Activated CD8-positive, alpha-beta memory T cell treated with anti-CD3 and anti-CD28 coated beads for 24 hours (primary cell): ENCODE data around the gene SYT1.

Experiments used
- DNase-seq: peaks from one replicate; pipeline ENCODE4 v3.0.0-alpha.2; 2020

Gene SYT1

DNA sequence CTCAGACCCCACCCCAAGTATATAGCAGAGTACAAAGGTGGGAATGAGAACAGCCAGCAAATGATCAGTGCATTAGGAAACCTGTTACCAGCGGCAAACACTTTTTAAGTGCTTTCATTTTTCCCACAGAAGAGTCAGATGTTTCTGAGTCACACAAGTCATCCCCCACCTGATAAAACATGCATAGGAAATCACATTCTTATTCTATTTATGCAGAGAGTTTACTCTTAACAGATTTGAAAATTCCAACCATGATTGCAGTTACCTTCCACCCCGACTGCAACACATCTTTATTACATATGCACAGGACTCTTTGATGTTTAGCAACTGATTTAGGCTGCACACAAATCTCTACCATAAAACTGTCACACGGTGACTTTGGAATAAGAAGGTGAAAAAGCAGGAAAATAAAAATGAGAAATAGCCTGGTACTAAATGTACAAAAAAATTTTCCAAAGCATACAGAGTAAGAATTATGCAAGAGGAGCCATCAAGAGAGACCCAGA, 589.8 kb downstream of the SYT1 start:
- DNase-seq = no peak

DNA sequence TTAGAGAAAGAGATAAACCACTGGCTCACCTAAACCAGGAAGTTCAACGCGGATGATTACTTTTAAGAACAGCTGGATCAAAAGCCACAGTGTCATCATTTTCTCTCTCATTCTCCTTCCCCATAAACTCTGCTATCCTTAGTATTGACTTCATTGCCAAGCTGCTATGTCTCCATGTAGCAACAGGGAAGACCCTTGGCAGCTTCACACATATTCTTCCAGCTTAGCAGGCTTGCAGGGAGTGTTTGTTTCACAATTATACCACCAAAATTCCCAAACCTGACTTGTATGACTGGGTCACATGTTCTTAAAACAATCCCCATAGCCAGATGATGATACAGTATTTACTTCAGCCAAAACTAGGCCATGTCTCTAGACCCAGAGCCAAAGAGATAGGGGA, 590.7 kb downstream of the SYT1 start:
- no peak for DNase-seq

DNA sequence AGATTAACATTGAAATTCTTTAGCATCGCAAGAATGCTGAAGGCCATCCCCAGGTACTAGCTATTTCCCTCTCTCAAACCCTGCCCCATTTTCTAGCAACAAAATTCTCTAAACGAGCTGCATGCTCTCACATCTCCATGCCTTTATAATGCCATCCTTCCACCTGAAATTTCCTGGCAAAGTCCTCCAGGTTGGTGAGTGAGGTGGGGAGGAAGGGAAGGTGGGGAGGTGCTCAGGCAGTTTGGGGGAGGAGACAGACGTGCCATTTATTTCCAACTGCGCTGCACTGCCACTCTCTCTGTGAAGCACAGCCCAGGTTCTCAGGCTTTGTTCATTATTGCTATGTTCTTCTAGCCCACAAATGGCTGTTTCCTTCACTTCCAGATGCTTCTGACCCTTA, 617.7 kb downstream of the SYT1 start:
- no peak for DNase-seq

DNA sequence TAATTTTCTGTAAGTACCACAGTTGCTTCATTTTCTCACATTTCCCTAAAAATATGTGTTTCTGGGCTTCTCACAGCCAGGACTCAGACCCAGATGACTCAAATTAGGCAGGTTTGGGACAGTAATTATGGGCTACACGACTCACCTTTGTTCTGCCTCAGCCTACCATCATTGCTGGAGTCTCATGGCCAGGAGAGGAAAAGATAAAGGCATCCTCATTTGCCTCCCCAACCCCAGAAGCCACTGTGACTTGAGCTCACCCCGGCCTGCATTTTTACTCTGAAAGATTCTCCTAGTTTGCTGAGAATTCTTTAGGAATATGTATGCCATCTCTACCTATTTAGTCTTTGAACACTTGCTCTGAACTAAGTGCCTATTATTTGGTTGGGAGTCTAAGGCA, 618.3 kb downstream of the SYT1 start:
- no peak for DNase-seq

DNA sequence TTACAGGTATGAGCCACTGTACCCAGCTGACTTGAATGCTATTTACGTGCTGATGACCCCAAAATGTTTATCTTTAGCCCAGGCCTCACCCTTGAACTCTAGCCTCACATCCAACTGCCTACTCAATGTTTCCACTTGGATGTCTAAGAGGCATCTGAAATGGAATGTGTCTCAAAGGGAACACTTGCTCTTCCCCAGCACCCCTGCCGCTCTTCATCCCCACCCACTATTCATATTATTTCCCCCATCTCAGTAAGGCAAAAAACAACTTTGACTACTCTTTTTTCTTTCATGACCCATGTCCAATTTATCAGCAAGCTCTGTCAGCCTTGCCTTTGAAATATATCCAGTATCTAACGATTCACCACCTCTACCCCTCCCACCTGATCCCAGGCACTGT, 621.6 kb downstream of the SYT1 start:
- no peak for DNase-seq

DNA sequence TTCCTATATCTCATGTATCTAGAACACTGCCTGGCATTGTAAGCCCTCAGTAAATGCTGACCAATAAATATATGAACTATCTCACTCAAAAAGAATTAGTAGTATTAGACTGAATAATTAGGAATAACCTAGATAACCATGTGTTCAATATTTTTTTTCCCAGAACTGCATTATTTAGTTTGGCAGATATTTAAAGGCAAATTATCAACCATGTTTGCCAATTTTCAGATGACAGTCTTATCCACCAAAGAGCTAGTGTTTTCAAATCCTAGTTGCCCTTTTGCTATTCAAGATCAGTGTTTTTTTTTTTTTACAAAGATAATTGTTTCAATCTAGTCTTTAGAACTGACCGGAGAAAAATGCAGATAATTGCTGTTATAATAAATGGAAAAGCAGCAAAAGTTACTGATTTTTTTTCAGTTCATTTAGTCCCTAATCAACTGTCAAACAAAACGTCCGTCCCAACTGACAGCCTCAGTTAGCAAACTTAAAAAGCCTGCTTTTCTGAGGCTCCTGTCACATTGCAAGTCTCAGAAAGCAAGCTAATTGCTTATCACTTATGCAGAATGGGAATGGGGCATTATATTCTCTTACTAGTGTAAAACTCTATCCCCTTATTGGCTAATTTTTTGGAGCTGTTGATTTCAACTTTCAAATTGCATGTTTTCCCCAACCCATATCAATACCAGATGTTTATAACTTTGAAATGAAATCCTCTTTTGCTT, 623.0 kb downstream of the SYT1 start:
- no peak for DNase-seq
